HT1080 (cell line): ENCODE results near the gene MRPL55. TPM values are rescaled to one million over a fixed set of nuclear protein-coding genes. Genes with fewer than 3 reads are reported as not detected.

Experiments used
- DNase-seq: peaks from one replicate; pipeline ENCODE4 v3.0.0-alpha.2; 2015; ENCODE audit warnings: low read depth
- total RNA-seq: library from RNA; depleted of rRNA; stranded (reverse); fragments of >200 nt; shearing (Covaris generic); gene quantifications from 2 replicates; pipeline ENCODE4 v1.2.3, GENCODE V29; 2014

The MRPL55 gene
- total RNA-seq, 1 experiment from 2014 or later, result 53.8 TPM

DNA sequence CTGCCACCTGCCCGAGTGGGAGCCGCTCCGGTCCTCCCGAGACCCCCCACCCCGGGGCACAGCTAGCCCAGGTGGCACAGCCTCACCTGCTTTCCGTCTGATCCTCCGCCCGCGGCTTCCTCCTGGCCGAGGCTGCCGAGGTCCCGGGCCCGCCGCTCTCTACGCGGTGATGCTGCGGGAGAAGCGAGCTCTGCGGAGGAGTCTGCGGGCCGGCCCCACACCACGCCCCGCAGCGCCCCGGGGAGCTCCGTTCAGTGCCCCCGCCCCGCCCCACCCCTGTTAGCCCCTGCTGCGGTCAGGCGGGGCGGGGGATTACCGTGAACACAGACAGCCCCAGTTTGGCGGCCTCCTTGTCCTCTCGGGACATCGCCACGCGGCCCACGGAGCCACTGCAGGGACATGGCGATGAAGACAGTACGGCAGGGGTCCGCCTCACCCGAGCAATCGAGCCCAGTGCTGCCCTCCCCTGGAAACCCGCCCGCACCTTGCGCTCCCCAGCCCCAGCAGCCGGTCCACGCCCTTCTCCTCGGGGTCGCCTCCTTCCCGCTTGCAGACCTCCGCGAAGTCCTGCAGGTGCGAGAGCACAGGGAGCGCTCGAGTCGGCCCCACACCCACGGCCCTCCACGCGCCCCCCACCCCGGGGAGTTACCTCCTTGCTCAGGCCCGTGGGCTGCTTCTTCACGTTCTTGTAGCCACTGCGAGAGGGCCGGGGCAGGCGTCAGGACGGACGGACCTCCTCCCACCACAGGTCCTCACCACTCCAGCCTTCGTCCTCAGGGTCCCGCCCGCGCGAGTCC lies 6.9 kb downstream of the MRPL55 start:
- peak; percentile 46 for DNase-seq

DNA sequence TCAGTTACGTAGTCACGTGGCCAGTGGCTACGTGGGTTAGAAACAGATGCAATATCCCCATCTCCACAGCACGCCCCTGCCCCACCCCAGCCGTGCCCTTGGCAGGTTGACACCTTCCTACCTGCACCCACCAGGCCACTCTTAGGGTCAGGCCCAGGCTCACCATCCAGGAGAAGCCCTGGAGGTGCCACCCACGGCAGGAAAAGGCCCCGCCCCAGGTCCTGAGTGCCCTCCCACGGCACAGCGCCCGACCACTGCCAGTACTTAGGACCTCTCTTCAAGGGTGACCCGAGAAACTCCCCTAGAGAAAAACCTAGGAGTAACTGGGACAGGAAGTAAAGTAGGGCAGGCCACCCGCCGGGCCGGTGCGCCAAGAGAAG lies 7.5 kb downstream of the MRPL55 start:
- no peak for DNase-seq

DNA sequence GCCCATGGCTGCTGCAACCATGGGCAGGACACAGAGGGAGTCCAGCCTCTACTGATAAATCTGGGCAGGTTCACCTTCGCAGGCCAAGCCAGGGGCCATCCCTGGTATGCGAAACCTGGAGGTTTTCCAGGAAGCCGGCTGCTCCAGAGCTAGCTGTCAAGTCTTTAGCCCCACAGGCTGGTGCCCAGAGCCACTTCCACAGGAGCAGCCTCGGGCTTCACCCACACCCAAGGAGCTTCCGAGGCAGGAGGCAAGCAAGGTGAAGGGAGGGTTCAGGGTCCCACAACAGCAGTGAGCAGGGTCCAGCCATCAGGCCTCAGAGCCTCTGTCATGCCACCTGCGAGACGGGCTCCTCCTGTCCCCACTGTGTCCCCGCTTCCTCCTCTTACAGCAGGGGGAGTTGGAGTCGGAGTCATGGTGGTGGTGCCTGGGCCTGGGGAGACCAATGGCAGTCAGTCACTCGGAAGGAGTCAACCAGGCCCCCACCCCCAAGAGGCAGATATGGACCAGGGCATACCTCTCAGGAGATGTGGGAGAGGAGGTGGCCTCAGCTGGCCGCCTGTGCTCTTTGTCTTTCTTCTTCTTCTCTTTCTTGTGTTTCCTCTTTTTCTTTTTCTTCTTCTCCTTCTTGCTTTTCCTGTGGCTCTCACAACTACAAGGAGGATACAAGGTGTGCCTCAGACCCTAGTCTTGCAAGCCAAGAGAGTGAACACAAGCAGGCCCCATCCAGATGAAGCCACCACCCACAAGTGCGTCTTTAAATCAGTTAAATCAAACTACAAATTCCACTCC lies 8.1 kb downstream of the MRPL55 start:
- DNase-seq, result no peak

DNA sequence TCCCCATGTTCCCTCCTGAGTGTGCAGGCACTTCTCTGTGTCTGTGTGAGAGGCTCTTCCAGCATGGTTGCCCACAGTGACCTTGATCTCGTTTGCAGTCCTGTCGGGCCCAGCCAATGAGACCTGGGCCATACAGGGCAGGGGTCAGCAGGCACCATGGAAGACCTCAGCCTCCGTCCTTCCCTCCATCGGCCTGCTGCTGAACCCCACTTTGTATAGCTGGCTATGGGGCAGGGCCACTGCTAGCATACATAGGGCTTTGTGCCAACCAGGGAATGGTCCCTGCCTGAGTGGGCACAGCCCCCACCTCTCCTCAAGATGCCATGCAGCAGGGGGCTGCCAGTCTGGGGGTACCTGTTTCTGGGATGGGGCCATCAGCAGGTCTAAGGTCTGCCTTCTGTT lies 9.8 kb downstream of the MRPL55 start:
- no peak for DNase-seq

DNA sequence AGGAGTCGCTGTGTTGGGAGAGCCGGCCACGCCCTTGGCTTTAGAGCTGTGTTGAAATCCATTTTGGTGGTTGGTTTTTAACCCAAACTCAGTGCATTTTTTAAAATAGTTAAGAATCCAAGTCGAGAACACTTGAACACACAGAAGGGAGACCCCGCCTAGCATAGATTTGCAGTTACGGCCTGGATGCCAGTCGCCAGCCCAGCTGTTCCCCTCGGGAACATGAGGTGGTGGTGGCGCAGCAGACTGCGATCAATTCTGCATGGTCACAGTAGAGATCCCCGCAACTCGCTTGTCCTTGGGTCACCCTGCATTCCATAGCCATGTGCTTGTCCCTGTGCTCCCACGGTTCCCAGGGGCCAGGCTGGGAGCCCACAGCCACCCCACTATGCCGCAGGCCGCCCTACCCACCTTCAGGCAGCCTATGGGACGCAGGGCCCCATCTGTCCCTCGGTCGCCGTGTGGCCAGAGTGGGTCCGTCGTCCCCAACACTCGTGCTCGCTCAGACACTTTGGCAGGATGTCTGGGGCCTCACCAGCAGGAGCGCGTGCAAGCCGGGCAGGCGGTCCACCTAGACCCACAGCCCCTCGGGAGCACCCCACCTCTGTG lies 10.7 kb downstream of the MRPL55 start:
- no peak for DNase-seq

DNA sequence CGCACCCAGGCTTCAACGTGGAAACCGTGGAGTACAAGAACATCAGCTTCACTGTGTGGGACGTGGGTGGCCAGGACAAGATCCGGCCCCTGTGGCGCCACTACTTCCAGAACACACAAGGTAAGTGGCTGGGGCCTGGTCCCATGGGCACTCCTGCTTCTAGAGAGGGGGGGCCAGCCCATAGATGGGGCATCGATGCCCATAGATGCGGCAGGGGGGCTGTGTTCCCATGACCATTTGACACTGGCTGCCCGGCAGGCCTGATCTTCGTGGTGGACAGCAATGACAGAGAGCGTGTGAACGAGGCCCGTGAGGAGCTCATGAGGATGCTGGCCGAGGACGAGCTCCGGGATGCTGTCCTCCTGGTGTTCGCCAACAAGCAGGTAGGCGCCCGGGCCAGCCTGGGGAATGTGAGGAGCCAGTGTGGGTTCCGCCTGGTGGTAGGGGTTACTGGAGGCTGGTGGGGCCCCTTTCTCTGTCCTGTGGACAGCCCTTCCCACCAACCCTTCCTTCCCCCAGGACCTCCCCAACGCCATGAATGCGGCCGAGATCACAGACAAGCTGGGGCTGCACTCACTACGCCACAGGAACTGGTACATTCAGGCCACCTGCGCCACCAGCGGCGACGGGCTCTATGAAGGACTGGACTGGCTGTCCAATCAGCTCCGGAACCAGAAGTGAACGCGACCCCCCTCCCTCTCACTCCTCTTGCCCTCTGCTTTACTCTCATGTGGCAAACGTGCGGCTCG lies 11.6 kb downstream of the MRPL55 start:
- no peak for DNase-seq

DNA sequence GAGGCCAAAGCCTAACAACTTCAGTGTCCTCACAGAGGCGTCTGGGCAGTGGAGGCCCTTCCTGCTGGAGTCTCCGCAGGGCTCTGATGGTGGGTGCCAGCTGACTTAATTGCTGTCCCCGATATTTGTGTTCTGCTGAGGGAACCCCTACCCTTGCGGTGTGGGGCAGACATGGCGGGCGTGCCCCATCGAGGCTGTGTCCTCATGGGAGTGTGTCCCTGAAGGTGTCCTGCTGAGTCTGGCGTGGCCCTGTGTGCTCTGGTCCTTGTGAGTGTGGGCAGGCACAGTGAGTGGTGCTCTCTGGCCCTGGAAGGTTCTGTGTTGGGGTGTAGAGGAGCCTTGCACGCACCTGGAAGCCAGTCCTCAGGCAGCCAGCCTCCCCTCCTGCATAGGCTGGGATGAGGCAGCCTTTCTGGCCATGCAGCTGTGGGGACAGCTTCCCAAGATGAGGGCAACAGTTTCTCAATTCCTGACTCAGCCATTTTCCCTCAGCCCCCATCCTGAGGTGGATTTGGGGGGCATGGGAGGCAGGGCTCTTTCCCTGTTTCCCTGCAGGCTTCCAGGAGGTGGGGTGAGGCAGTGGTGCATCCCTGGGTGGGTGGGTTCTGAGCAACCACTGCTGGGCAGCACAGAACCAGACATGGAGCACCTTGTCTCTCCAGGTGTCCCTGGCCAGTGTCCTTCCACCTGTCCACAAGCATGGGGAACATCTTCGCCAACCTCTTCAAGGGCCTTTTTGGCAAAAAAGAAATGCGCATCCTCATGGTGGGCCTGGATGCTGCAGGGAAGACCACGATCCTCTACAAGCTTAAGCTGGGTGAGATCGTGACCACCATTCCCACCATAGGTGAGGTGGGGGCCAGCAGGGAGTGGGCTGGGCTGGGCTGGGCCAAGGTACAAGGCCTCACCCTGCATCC lies 12.4 kb downstream of the MRPL55 start:
- no peak for DNase-seq

DNA sequence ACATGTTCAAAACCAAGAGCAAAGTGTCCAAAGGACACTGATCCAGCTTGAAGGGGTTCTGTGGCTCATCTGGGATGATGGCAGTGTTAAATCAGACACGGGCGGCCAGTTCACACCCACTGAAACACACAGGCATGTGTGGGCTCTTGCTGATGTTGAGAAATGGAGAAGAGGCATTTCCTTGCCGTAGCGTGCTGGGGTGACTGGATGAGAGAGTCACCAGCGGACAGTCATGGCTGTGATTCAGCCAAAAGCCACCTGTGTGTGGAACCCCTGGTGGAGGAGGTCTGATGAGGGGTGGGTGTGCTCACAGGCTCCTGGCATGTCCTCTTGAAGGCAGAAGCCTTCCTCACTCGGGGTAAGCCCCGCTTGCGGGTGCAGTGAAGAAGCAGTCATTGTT lies 13.2 kb downstream of the MRPL55 start:
- DNase-seq, result no peak

DNA sequence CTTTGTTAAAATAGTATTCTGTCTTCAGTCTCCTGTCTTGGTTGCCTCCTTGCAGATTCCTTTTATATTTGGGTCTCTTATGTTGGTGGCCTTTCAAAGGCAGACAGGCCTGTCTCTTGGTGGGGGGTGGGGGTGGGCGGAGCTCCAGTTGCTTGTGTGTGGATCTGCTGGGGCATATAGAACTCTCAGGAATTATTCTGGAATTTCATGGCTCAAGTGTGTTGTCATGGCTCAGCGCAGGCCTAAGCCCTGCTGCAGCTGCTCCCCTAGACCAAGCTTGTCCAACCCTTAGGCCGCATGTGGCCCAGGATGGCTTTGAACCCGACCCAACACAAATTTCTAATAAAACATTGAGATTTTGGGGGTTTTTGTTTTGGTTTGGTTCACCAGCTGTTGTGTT lies 13.9 kb downstream of the MRPL55 start:
- no peak for DNase-seq

DNA sequence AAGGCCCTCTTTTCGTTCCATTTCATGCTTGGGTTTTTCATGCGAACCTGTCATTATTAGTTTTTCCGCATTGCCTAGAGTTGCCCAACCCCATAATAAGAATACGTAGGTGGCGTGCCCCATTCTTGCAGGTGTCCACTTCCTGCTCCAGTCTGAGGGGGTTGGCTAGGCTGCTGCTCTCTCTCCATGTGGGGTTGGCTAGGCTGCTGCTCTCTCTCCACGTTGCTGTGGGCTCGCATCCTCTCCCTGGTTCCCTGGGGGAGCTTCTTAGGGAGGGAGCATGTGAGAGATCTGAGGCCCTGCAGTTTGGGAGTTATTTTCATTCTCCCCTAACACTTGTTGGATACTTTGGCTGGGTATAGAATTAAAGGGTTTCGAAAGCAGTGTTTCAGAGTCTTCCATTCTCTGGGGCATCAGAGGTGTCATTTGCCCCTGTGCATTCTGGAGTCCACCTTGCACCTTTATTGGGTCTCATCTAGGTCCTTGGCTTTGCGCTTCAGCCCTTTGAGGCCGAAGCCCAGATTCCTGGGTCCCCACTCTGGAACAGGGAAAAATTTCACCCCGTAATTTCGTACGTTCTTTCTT lies 14.6 kb downstream of the MRPL55 start:
- DNase-seq, result no peak

DNA sequence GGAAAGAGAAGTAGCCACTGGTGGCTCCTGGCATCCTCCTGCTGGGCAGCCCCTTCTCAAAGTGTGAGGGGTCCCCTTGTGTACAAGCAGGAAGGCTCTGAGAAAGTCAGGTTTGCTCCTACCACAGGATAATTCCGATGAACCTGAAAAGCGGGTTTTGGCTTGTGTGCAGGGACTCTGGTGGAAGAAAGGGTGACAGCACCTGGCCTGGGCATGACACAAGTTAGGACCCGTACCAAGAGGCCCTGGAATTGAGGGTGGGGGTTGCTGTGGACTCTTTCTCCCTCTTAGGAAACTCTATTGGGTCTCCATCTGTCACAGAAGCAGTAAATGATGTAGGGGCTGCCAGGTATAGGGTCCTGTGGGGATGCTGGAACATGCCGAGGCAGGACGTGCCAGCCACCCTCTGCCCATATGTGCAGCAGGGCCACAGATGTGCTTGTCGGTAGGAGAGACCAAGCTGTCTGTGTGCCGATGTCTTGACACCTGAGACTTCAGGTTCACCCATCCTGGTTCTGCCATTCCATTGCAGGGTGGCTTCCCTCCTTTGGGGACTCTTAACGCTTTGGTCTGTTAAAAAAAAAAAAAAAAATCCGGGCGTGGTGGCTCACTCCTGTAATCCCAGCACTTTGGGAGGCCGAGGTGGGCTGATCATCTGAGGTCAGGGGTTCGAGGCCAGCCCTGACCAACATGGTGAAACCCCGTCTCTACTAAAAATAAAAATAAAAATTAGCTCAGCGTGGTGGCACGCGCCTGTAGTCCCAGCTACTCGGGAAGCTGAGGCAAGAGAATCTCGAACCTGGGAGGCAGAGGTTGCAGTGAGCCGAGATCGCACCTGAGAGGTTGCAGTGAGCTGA lies 15.8 kb downstream of the MRPL55 start:
- no peak for DNase-seq

DNA sequence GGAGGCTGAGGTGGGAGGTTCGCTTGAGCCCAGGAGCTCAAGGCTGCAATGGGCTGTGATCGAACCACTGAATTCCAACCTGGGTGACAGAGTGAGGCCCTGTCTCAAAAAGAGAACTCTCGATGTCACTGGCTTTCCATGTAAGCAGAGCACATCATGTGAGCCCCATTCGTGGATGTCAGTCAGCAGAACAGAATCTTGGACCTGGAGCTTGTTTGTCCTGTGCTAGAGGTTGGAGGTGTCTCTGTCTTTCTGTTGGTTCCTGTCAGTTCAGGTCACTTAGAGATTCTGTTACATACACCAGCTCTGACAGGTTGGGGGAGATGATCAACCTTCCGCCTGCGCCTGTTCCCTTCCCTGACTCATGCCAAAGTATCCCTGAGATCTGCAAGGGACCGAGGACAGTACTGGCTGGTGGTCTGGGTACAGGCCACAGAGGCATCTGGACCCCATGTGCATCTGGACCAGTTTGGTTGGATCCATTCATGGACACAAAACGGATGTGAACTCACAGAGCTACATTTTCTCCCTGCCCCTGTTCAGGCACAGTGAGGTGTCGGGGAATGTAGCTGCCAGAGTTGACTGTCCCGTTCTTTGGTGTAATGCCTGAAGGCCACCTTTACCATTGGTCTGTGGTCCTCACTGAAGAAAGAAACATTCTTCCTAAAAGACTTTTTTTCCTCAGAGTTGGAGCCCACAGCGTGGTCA lies 16.6 kb downstream of the MRPL55 start:
- no peak for DNase-seq

DNA sequence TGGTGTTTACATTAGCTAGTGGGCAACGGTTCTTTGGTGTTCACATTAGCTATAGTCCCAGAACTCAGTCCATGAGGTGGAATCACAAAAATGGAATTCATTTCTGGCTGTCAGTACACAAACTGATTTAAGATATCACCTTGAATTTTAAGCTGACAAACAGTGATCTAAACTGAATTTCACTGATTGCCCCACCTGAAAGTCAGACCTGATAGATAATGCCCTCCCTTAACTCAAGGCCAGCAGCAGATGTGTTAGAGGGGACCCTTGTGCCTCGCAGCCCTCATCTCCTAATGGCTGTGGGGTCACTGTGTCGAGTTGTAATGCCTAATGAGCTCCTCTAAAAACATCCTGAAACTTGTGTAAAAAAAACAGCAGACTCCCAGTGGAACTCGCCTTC lies 18.0 kb downstream of the MRPL55 start:
- no peak for DNase-seq

DNA sequence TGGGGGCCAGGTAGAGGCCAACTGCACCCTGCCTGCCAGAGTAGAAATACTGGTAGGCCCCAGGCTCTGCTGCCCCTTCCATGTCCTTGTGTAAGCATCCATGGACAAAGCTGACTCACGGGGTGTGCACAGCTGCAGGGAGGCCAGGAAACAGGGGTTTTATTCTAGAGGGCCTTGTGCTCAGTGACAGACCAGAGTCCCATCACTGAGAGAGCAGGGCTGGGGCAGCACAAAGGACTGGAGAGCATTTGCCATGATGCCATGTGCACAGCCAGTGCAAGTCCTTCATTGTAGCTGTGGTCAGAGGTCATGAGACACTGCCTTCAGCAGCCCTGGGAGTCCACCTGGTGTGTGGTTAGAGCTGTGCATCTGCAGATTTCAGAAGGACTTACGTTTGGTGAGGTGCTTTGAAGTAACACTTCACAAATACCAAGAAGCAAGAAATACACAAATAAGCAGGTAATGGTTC lies 18.5 kb downstream of the MRPL55 start:
- no peak for DNase-seq

DNA sequence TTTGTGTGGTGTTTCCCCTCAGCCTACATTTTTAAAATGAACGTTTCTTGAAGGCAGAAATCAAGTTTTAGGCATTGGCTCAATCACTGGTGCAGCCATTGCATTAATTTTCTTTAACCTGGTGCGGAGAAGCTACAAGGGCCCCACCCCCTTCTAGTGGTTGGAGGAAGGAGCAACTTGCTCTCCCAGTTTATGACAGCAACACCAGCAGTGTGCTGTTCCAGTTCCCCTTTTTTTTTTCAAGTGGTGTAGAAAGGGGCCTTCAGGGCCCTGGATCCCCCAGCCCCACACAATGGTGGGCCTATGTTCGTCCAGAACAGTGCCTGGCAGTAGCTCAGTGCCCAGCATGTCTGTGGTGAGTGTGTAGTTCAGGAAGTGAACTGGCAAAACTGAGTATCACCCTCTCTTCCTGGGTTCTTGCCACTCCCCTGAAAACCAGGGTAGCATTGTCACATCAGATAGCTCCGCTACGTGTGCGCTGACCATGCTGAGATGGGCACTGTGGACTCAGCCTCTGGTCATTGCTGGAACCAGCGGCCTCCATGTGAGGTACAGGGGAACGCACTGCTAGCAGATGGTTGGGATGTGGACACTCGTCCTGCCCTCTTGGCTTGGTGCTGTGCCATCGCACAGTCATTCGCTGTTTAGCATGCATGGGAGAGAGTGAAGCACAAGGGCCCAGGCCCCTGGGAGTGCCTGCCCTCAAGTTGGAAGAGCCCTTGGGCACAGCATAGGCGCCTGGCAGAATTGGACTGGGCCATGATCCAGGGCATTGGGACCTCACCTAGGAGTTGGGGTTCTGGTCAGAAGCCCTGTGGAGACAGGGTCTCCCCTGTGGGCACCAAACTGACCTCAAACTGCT lies 19.3 kb downstream of the MRPL55 start:
- DNase-seq, result no peak

DNA sequence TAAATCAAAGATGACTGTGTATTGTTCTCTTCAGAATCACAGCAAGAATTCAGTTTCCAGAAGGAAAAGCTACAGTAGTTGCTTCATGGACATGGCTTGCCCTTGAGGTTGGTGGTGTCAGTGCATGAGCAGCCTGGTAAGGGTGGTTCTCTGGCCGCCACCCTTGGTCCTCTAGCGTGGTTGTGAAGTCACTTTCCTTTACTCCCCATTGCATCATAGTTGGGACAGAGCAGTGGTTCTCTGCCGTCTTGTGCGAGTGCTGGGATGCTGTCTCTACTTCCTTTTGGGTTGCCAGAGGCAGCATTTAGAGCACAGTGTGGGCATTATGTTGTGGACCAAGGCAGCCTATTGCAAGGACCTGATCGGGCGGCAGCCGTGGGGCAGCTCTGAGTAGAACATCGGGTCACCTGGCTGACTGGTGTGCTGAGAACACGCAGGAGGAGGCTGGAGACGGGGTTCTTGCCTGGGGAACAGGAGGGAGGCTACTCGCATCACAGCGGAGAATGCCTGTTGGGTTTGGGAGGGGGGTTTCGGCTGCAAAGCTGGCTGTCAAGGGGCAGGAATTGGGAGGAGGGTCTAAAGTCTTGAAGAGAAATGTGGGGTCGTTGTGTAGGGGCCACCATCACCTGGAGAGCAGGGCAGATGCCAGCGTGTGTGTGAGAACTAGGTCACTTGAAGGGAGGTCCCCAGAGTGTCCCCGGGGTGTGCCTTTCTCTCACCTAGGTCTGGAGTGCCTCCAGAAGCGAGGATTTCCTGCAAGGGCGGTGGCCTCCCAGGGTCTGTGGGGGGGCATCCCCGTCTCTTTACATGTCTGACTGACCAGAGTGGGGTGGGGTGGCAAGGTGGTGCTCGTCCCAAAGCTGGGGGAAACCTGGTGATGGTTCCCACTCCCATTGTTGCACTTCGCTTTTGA lies 20.3 kb downstream of the MRPL55 start:
- DNase-seq, result no peak
